GM23338 (cell line): Measurements from ENCODE around the gene RPS6KA5. TPM values are rescaled to one million over a fixed set of nuclear protein-coding genes. Genes with fewer than 3 reads are reported as not detected.

Source experiments
- ATAC-seq: fragments of 200-7000 bp; cut with Tn5 transposase; 3 replicates; pipeline ENCODE4 v1.9.1; 2020
- DNase-seq: peaks from one replicate; pipeline ENCODE4 v3.0.0-alpha.2; 2015; ENCODE audit warnings: low spot score
- H2AFZ ChIP-seq: fragments of 200-600 bp; sonication (generic); 2 replicates; pipeline ENCODE4 v1.8.0; 2016; ENCODE audit warnings: antibody characterized with exemption, mild to moderate bottlenecking, moderate library complexity
- H3F3A ChIP-seq: fragments of 200-600 bp; sonication (generic); replicated peaks from 2 replicates; pipeline ENCODE4 v1.8.0; 2017; ENCODE audit warnings: antibody characterized with exemption, mixed run types, low read depth
- H3K27ac ChIP-seq: fragments of 200-600 bp; sonication (generic); 2 replicates; pipeline ENCODE4 v1.6.1; 2016; ENCODE audit warnings: low read depth
- H3K27me3 ChIP-seq: fragments of 200-600 bp; sonication (generic); 2 replicates; pipeline ENCODE4 v1.8.0; 2016; ENCODE audit warnings: mild to moderate bottlenecking, mixed run types, moderate library complexity; ENCODE audit not compliant: insufficient read depth
- H3K36me3 ChIP-seq: fragments of 200-600 bp; sonication (generic); 2 replicates; pipeline ENCODE4 v1.8.0; 2016; ENCODE audit warnings: mild to moderate bottlenecking; ENCODE audit not compliant: insufficient read depth
- H3K4me1 ChIP-seq: fragments of 200-600 bp; sonication (generic); 2 replicates; pipeline ENCODE4 v1.8.0; 2016; ENCODE audit warnings: mild to moderate bottlenecking, moderate library complexity; ENCODE audit not compliant: insufficient read depth
- H3K4me2 ChIP-seq: fragments of 200-600 bp; sonication (generic); 2 replicates; pipeline ENCODE4 v1.7.1; 2017; ENCODE audit warnings: mixed run types
- H3K4me3 ChIP-seq: fragments of 200-600 bp; sonication (generic); 2 replicates; pipeline ENCODE4 v1.6.1; 2016; ENCODE audit warnings: mixed run types
- H3K79me2 ChIP-seq: fragments of 200-600 bp; sonication (generic); replicated peaks from 2 replicates; pipeline ENCODE4 v1.8.0; 2017; ENCODE audit warnings: mild to moderate bottlenecking; ENCODE audit not compliant: insufficient read depth
- H3K9me2 ChIP-seq: fragments of 200-600 bp; sonication (generic); 2 replicates; pipeline ENCODE4 v1.8.0; 2017; ENCODE audit not compliant: insufficient read depth
- H4K20me1 ChIP-seq: fragments of 200-600 bp; sonication (generic); replicated peaks from 2 replicates; pipeline ENCODE4 v1.8.0; 2017; ENCODE audit warnings: mild to moderate bottlenecking; ENCODE audit not compliant: insufficient read depth
- H3K27ac Mint-ChIP-seq: 2 replicates; pipeline ENCODE4 v1.8.0; 2020; ENCODE audit warnings: inconsistent platforms, mild to moderate bottlenecking, moderate library complexity, mixed read lengths
- H3K27me3 Mint-ChIP-seq: 3 replicates; pipeline ENCODE4 v1.8.0; 2022; ENCODE audit warnings: low read depth, mild to moderate bottlenecking, moderate library complexity, mixed read lengths, inconsistent platforms; ENCODE audit not compliant: insufficient read depth, poor library complexity
- H3K36me3 Mint-ChIP-seq: 3 replicates; pipeline ENCODE4 v1.8.0; 2021; ENCODE audit warnings: low read depth, mild to moderate bottlenecking, inconsistent platforms, moderate library complexity, mixed read lengths
- H3K4me1 Mint-ChIP-seq: 3 replicates; pipeline ENCODE4 v1.8.0; 2020; ENCODE audit warnings: mild to moderate bottlenecking, inconsistent platforms, mixed read lengths
- H3K4me3 Mint-ChIP-seq: 3 replicates; pipeline ENCODE4 v1.8.0; 2021; ENCODE audit warnings: moderate library complexity, mild to moderate bottlenecking, inconsistent platforms, mixed read lengths
- H3K9me3 Mint-ChIP-seq: 3 replicates; pipeline ENCODE4 v1.8.0; 2020; ENCODE audit warnings: moderate library complexity, mild to moderate bottlenecking, inconsistent platforms, mixed read lengths
- CREB1 ChIP-seq: fragments of 250-450 bp; sonication (Bioruptor Pico); IDR thresholded peaks from 2 replicates; pipeline ENCODE4 v1.5.0; 2020; ENCODE audit warnings: low read depth, mild to moderate bottlenecking, moderate library complexity
- CTCF ChIP-seq, 2 experiments: fragments of 200-600 bp in 1 of 2; sonication (generic) in 1 of 2; conservative IDR thresholded peaks; 2 replicates each; pipeline versions ENCODE4 v1.5.1 to v1.6.1; 2016 to 2017; ENCODE audit warnings: antibody characterized with exemption in 2 of 2, low read depth in 2 of 2, mild to moderate bottlenecking in 2 of 2, moderate library complexity in 1 of 2
- EZH2 ChIP-seq: fragments of 200-600 bp; sonication (generic); IDR thresholded peaks from one replicate; pipeline ENCODE4 v1.8.0; 2017; ENCODE audit warnings: antibody characterized with exemption, mild to moderate bottlenecking, low read depth; ENCODE audit not compliant: unreplicated experiment
- EZH2phosphoT487 ChIP-seq: fragments of 200-600 bp; sonication (generic); IDR thresholded peaks from one replicate; pipeline ENCODE4 v1.8.1; 2018; ENCODE audit warnings: antibody characterized with exemption; ENCODE audit not compliant: unreplicated experiment
- JUNB ChIP-seq: IDR thresholded peaks from one replicate; pipeline ENCODE4 v1.6.1; 2016; ENCODE audit warnings: antibody characterized with exemption; ENCODE audit not compliant: unreplicated experiment
- NANOG ChIP-seq: IDR thresholded peaks from 2 replicates; pipeline ENCODE4 v1.6.1; 2016; ENCODE audit warnings: antibody characterized with exemption, borderline replicate concordance
- POLR2AphosphoS5 ChIP-seq: IDR thresholded peaks from 2 replicates; pipeline ENCODE4 v1.6.1; 2016; ENCODE audit warnings: antibody characterized with exemption, low read depth
- STAT1 ChIP-seq: IDR thresholded peaks from one replicate; pipeline ENCODE4 v1.6.1; 2016; ENCODE audit warnings: antibody characterized with exemption; ENCODE audit not compliant: unreplicated experiment
- ZNF114 ChIP-seq: fragments of 250-450 bp; sonication (Bioruptor Pico); IDR thresholded peaks from 2 replicates; pipeline ENCODE4 v1.5.0; 2020; ENCODE audit warnings: mild to moderate bottlenecking, moderate library complexity
- ZNF331 ChIP-seq: fragments of 250-450 bp; sonication (Bioruptor Pico); IDR thresholded peaks from 2 replicates; pipeline ENCODE4 v1.5.0; 2020; ENCODE audit warnings: low read depth, mild to moderate bottlenecking, moderate library complexity
- polyA plus RNA-seq: library from polyadenylated mRNA; unstranded; fragments of >200 nt; fragmentation: Nextera tagmentation; extraction: Ambion mirVana; gene quantifications from 2 replicates; pipeline ENCODE4 v1.2.1, GENCODE V29; 2016
- total RNA-seq: library from RNA; depleted of rRNA; stranded (reverse); fragments of >200 nt; shearing (Covaris generic); gene quantifications from 2 replicates; pipeline ENCODE4 v1.2.3, GENCODE V29; 2014
- TF ChIP-seq, protein P1 (sequence below): IDR thresholded peaks from one replicate; pipeline ENCODE4 v1.6.1; 2018; ENCODE audit warnings: antibody characterized with exemption; ENCODE audit not compliant: unreplicated experiment
- TF ChIP-seq, protein P2 (sequence below): IDR thresholded peaks from 2 replicates; pipeline ENCODE4 v1.6.1; 2016; ENCODE audit warnings: antibody characterized with exemption

RPS6KA5 gene
- total and polyA plus RNA-seq, 2 experiments from 2014 or later: 2.1 to 2.4 TPM

DNA sequence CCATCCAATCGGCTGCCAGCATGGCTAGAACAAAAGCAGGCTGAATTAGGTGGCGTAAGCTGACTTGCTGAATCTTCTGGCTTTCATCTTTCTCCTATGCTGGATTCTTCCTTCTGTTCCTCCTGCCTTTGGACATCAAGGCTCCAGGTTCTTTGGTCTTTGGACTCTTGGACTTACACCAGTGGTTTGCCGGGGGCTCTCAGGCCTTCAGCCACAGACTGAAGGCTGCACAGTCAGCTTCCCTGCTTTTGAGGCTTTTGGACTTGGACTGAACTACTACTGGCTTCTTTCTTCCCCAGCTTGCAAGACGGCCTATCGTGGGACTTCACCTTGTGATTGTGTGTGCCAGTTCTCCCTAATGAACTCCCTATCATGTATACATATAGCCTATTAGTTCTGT lies 42.0 kb downstream of the RPS6KA5 start (continued):
- TF ChIP-seq, protein P1, sequence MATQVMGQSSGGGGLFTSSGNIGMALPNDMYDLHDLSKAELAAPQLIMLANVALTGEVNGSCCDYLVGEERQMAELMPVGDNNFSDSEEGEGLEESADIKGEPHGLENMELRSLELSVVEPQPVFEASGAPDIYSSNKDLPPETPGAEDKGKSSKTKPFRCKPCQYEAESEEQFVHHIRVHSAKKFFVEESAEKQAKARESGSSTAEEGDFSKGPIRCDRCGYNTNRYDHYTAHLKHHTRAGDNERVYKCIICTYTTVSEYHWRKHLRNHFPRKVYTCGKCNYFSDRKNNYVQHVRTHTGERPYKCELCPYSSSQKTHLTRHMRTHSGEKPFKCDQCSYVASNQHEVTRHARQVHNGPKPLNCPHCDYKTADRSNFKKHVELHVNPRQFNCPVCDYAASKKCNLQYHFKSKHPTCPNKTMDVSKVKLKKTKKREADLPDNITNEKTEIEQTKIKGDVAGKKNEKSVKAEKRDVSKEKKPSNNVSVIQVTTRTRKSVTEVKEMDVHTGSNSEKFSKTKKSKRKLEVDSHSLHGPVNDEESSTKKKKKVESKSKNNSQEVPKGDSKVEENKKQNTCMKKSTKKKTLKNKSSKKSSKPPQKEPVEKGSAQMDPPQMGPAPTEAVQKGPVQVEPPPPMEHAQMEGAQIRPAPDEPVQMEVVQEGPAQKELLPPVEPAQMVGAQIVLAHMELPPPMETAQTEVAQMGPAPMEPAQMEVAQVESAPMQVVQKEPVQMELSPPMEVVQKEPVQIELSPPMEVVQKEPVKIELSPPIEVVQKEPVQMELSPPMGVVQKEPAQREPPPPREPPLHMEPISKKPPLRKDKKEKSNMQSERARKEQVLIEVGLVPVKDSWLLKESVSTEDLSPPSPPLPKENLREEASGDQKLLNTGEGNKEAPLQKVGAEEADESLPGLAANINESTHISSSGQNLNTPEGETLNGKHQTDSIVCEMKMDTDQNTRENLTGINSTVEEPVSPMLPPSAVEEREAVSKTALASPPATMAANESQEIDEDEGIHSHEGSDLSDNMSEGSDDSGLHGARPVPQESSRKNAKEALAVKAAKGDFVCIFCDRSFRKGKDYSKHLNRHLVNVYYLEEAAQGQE: no peak
- TF ChIP-seq ZNF114 (CRISPR knock-in tag) (no peak), ZNF331 (CRISPR knock-in tag) (no peak), EZH2 (no peak)

- H3K4me3 Mint-ChIP-seq: no peak overlapping the region
- H3K4me2 ChIP-seq: no peak overlapping the region
- TF ChIP-seq JUNB (no peak), NANOG (no peak), STAT1 (no peak), EZH2 (no peak), EZH2phosphoT487 (no peak), CTCF (conservative IDR thresholded peaks at IDR 0.05; ENCODE audit: low read depth in 2 of 2) (no peak), ZNF114 (CRISPR knock-in tag) (no peak), CREB1 (CRISPR knock-in tag) (no peak), ZNF331 (CRISPR knock-in tag) (no peak), POLR2AphosphoS5 (no peak)
- TF ChIP-seq, protein P2, sequence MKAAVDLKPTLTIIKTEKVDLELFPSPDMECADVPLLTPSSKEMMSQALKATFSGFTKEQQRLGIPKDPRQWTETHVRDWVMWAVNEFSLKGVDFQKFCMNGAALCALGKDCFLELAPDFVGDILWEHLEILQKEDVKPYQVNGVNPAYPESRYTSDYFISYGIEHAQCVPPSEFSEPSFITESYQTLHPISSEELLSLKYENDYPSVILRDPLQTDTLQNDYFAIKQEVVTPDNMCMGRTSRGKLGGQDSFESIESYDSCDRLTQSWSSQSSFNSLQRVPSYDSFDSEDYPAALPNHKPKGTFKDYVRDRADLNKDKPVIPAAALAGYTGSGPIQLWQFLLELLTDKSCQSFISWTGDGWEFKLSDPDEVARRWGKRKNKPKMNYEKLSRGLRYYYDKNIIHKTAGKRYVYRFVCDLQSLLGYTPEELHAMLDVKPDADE: no peak
- TF ChIP-seq, protein P1: no peak
Measured at GRCh38 chr14:91016800-91017410, 43.5 kb downstream of the RPS6KA5 start.

More at GRCh38 chr14:91016800-91017410, 43.5 kb downstream of the RPS6KA5 start:
- H3F3A ChIP-seq: no peaks in the 10 kb centered on the region
- H3K27me3 Mint-ChIP-seq: no peaks in the 10 kb centered on the region
- no peak overlapping the region for H3K4me3 ChIP-seq
- H3K27me3 ChIP-seq: no peaks in the 10 kb centered on the region
- H3K4me1 Mint-ChIP-seq: no peaks in the 10 kb centered on the region
- H3K27ac Mint-ChIP-seq: no peak overlapping the region
- no peak for DNase-seq
- H4K20me1 ChIP-seq: no peaks in the 10 kb centered on the region; the same call in 1 of the 2 replicates
- H3K79me2 ChIP-seq: no peaks in the 10 kb centered on the region
- no peak overlapping the region for H2AFZ ChIP-seq
- H3K36me3 Mint-ChIP-seq: no peaks in the 10 kb centered on the region
- H3K4me1 ChIP-seq: no peaks in the 10 kb centered on the region
- H3K27ac ChIP-seq: no peak overlapping the region
- H3K9me3 Mint-ChIP-seq: no peaks in the 10 kb centered on the region
- ATAC-seq: no peak
- no peaks in the 10 kb centered on the region for H3K36me3 ChIP-seq
- H3K9me2 ChIP-seq: no peaks in the 10 kb centered on the region
